GM23338 (cell line): ENCODE data around the gene SLC1A6. TPM values are rescaled to one million over a fixed set of nuclear protein-coding genes. Genes with fewer than 3 reads are reported as not detected.
"Not testable (repeated sequence)": the region's sequence is repeated elsewhere in the genome, so short reads cannot be mapped to it uniquely, and the experiment has no call there.

Source experiments
- ATAC-seq: fragments of 200-7000 bp; cut with Tn5 transposase; 3 replicates; pipeline ENCODE4 v1.9.1; 2020
- DNase-seq: peaks from one replicate; pipeline ENCODE4 v3.0.0-alpha.2; 2015; ENCODE audit warnings: low spot score
- H2AFZ ChIP-seq: fragments of 200-600 bp; sonication (generic); 2 replicates; pipeline ENCODE4 v1.8.0; 2016; ENCODE audit warnings: antibody characterized with exemption, mild to moderate bottlenecking, moderate library complexity
- H3F3A ChIP-seq: fragments of 200-600 bp; sonication (generic); replicated peaks from 2 replicates; pipeline ENCODE4 v1.8.0; 2017; ENCODE audit warnings: antibody characterized with exemption, mixed run types, low read depth
- H3K27ac ChIP-seq: fragments of 200-600 bp; sonication (generic); 2 replicates; pipeline ENCODE4 v1.6.1; 2016; ENCODE audit warnings: low read depth
- H3K27me3 ChIP-seq: fragments of 200-600 bp; sonication (generic); 2 replicates; pipeline ENCODE4 v1.8.0; 2016; ENCODE audit warnings: mild to moderate bottlenecking, mixed run types, moderate library complexity; ENCODE audit not compliant: insufficient read depth
- H3K36me3 ChIP-seq: fragments of 200-600 bp; sonication (generic); 2 replicates; pipeline ENCODE4 v1.8.0; 2016; ENCODE audit warnings: mild to moderate bottlenecking; ENCODE audit not compliant: insufficient read depth
- H3K4me1 ChIP-seq: fragments of 200-600 bp; sonication (generic); 2 replicates; pipeline ENCODE4 v1.8.0; 2016; ENCODE audit warnings: mild to moderate bottlenecking, moderate library complexity; ENCODE audit not compliant: insufficient read depth
- H3K4me2 ChIP-seq: fragments of 200-600 bp; sonication (generic); 2 replicates; pipeline ENCODE4 v1.7.1; 2017; ENCODE audit warnings: mixed run types
- H3K4me3 ChIP-seq: fragments of 200-600 bp; sonication (generic); 2 replicates; pipeline ENCODE4 v1.6.1; 2016; ENCODE audit warnings: mixed run types
- H3K79me2 ChIP-seq: fragments of 200-600 bp; sonication (generic); replicated peaks from 2 replicates; pipeline ENCODE4 v1.8.0; 2017; ENCODE audit warnings: mild to moderate bottlenecking; ENCODE audit not compliant: insufficient read depth
- H3K9me2 ChIP-seq: fragments of 200-600 bp; sonication (generic); 2 replicates; pipeline ENCODE4 v1.8.0; 2017; ENCODE audit not compliant: insufficient read depth
- H4K20me1 ChIP-seq: fragments of 200-600 bp; sonication (generic); replicated peaks from 2 replicates; pipeline ENCODE4 v1.8.0; 2017; ENCODE audit warnings: mild to moderate bottlenecking; ENCODE audit not compliant: insufficient read depth
- H3K27ac Mint-ChIP-seq: 2 replicates; pipeline ENCODE4 v1.8.0; 2020; ENCODE audit warnings: inconsistent platforms, mild to moderate bottlenecking, moderate library complexity, mixed read lengths
- H3K27me3 Mint-ChIP-seq: 3 replicates; pipeline ENCODE4 v1.8.0; 2022; ENCODE audit warnings: low read depth, mild to moderate bottlenecking, moderate library complexity, mixed read lengths, inconsistent platforms; ENCODE audit not compliant: insufficient read depth, poor library complexity
- H3K36me3 Mint-ChIP-seq: 3 replicates; pipeline ENCODE4 v1.8.0; 2021; ENCODE audit warnings: low read depth, mild to moderate bottlenecking, inconsistent platforms, moderate library complexity, mixed read lengths
- H3K4me1 Mint-ChIP-seq: 3 replicates; pipeline ENCODE4 v1.8.0; 2020; ENCODE audit warnings: mild to moderate bottlenecking, inconsistent platforms, mixed read lengths
- H3K4me3 Mint-ChIP-seq: 3 replicates; pipeline ENCODE4 v1.8.0; 2021; ENCODE audit warnings: moderate library complexity, mild to moderate bottlenecking, inconsistent platforms, mixed read lengths
- H3K9me3 Mint-ChIP-seq: 3 replicates; pipeline ENCODE4 v1.8.0; 2020; ENCODE audit warnings: moderate library complexity, mild to moderate bottlenecking, inconsistent platforms, mixed read lengths
- EZH2 ChIP-seq: fragments of 200-600 bp; sonication (generic); IDR thresholded peaks from one replicate; pipeline ENCODE4 v1.8.0; 2017; ENCODE audit warnings: antibody characterized with exemption, mild to moderate bottlenecking, low read depth; ENCODE audit not compliant: unreplicated experiment
- JUNB ChIP-seq: IDR thresholded peaks from one replicate; pipeline ENCODE4 v1.6.1; 2016; ENCODE audit warnings: antibody characterized with exemption; ENCODE audit not compliant: unreplicated experiment
- POLR2AphosphoS5 ChIP-seq: IDR thresholded peaks from 2 replicates; pipeline ENCODE4 v1.6.1; 2016; ENCODE audit warnings: antibody characterized with exemption, low read depth
- STAT1 ChIP-seq: IDR thresholded peaks from one replicate; pipeline ENCODE4 v1.6.1; 2016; ENCODE audit warnings: antibody characterized with exemption; ENCODE audit not compliant: unreplicated experiment
- polyA plus RNA-seq: library from polyadenylated mRNA; unstranded; fragments of >200 nt; fragmentation: Nextera tagmentation; extraction: Ambion mirVana; gene quantifications from 2 replicates; pipeline ENCODE4 v1.2.1, GENCODE V29; 2016
- total RNA-seq: library from RNA; depleted of rRNA; stranded (reverse); fragments of >200 nt; shearing (Covaris generic); gene quantifications from 2 replicates; pipeline ENCODE4 v1.2.3, GENCODE V29; 2014
- TF ChIP-seq, protein P1 (sequence below): fragments of 250-450 bp; sonication (Bioruptor Pico); IDR thresholded peaks from 2 replicates; pipeline ENCODE4 v1.5.0; 2020; ENCODE audit warnings: mild to moderate bottlenecking, moderate library complexity

SLC1A6 gene
- total and polyA plus RNA-seq, 2 experiments from 2014 or later, result 12.6 to 37.3 TPM

- TF ChIP-seq, protein P1, sequence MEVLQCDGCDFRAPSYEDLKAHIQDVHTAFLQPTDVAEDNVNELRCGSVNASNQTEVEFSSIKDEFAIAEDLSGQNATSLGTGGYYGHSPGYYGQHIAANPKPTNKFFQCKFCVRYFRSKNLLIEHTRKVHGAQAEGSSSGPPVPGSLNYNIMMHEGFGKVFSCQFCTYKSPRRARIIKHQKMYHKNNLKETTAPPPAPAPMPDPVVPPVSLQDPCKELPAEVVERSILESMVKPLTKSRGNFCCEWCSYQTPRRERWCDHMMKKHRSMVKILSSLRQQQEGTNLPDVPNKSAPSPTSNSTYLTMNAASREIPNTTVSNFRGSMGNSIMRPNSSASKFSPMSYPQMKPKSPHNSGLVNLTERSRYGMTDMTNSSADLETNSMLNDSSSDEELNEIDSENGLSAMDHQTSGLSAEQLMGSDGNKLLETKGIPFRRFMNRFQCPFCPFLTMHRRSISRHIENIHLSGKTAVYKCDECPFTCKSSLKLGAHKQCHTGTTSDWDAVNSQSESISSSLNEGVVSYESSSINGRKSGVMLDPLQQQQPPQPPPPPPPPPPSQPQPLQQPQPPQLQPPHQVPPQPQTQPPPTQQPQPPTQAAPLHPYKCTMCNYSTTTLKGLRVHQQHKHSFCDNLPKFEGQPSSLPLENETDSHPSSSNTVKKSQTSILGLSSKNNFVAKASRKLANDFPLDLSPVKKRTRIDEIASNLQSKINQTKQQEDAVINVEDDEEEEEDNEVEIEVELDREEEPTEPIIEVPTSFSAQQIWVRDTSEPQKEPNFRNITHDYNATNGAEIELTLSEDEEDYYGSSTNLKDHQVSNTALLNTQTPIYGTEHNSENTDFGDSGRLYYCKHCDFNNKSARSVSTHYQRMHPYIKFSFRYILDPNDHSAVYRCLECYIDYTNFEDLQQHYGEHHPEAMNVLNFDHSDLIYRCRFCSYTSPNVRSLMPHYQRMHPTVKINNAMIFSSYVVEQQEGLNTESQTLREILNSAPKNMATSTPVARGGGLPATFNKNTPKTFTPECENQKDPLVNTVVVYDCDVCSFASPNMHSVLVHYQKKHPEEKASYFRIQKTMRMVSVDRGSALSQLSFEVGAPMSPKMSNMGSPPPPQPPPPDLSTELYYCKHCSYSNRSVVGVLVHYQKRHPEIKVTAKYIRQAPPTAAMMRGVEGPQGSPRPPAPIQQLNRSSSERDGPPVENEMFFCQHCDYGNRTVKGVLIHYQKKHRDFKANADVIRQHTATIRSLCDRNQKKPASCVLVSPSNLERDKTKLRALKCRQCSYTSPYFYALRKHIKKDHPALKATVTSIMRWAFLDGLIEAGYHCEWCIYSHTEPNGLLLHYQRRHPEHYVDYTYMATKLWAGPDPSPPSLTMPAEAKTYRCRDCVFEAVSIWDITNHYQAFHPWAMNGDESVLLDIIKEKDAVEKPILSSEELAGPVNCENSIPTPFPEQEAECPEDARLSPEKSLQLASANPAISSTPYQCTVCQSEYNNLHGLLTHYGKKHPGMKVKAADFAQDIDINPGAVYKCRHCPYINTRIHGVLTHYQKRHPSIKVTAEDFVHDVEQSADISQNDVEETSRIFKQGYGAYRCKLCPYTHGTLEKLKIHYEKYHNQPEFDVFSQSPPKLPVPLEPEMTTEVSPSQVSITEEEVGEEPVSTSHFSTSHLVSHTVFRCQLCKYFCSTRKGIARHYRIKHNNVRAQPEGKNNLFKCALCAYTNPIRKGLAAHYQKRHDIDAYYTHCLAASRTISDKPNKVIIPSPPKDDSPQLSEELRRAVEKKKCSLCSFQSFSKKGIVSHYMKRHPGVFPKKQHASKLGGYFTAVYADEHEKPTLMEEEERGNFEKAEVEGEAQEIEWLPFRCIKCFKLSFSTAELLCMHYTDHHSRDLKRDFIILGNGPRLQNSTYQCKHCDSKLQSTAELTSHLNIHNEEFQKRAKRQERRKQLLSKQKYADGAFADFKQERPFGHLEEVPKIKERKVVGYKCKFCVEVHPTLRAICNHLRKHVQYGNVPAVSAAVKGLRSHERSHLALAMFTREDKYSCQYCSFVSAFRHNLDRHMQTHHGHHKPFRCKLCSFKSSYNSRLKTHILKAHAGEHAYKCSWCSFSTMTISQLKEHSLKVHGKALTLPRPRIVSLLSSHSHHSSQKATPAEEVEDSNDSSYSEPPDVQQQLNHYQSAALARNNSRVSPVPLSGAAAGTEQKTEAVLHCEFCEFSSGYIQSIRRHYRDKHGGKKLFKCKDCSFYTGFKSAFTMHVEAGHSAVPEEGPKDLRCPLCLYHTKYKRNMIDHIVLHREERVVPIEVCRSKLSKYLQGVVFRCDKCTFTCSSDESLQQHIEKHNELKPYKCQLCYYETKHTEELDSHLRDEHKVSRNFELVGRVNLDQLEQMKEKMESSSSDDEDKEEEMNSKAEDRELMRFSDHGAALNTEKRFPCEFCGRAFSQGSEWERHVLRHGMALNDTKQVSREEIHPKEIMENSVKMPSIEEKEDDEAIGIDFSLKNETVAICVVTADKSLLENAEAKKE, result no peak
Observed at GRCh38 chr19:14949876-14950275, 29.8 kb downstream of the SLC1A6 start (continued).

DNA sequence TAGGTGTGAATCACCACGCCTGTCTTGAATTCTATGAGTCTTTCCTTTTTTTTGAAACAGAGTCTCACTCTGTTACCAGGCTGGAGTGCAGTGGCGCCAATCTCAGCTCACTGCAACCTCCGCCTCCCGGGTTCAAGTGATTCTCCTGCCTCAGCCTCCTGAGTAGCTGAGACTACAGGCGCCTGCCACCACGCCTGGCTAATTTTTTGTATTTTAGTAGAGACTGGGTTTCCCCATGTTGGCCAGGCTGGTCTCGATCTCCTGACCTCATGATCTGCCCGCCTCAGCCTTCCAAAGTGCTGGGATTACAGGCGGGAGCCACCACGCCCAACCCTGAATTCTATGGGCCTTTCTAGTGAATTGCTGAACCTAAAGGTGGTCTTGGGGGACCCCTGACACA is 30.3 kb downstream of the SLC1A6 start:
- not testable (repeated sequence) for H3K4me3 Mint-ChIP-seq, H3K4me3 ChIP-seq, H3K27ac ChIP-seq, H4K20me1 ChIP-seq, ATAC-seq, H3K4me1 Mint-ChIP-seq, DNase-seq, H3K9me2 ChIP-seq, H3K79me2 ChIP-seq, H3K36me3 ChIP-seq, H3F3A ChIP-seq, H3K27ac Mint-ChIP-seq, H3K27me3 Mint-ChIP-seq, H3K4me2 ChIP-seq, H3K27me3 ChIP-seq, H2AFZ ChIP-seq, H3K4me1 ChIP-seq
- Mint-ChIP-seq H3K36me3 (peaks cover 29% of the 10 kb centered on the region), H3K9me3 (peaks cover 81% of the 10 kb centered on the region)

GRCh38 chr19:14944456-14944855 is 35.2 kb downstream of the SLC1A6 start:
- no peaks in the 10 kb centered on the region for H3K4me1 Mint-ChIP-seq
- DNase-seq (no peak), ATAC-seq (no peak)
- Histone ChIP-seq H3K79me2 (no peaks in the 10 kb centered on the region), H2AFZ (no peak overlapping the region), H3K36me3 (no peaks in the 10 kb centered on the region), H3K4me3 (no peak overlapping the region), H4K20me1 (no peaks in the 10 kb centered on the region), H3K9me2 (no peaks in the 10 kb centered on the region), H3K27ac (no peak overlapping the region), H3K27me3 (no peaks in the 10 kb centered on the region), H3K4me2 (no peak overlapping the region), H3K4me1 (no peaks in the 10 kb centered on the region), H3F3A (no peaks in the 10 kb centered on the region)
- no peak overlapping the region for H3K4me3 Mint-ChIP-seq
- peaks cover 29% of the 10 kb centered on the region; the same call in 1 of the 3 replicates for H3K36me3 Mint-ChIP-seq
- H3K9me3 Mint-ChIP-seq, result peaks cover 81% of the 10 kb centered on the region
- H3K27me3 Mint-ChIP-seq, result no peaks in the 10 kb centered on the region
- H3K27ac Mint-ChIP-seq, result no peak overlapping the region
- TF ChIP-seq EZH2 (no peak), POLR2AphosphoS5 (no peak), STAT1 (no peak), JUNB (no peak)
- TF ChIP-seq, protein P1, result no peak
